Kidney capillary endothelial cell (primary cell): ENCODE results near the gene ACMSD.
"Not testable (repeated sequence)": the region's sequence is repeated elsewhere in the genome, so short reads cannot be mapped to it uniquely, and the experiment has no call there.

Experiments used
- DNase-seq: peaks from one replicate; pipeline ENCODE4 v3.0.0-alpha.2; 2018; ENCODE audit warnings: low spot score

The ACMSD gene

DNA sequence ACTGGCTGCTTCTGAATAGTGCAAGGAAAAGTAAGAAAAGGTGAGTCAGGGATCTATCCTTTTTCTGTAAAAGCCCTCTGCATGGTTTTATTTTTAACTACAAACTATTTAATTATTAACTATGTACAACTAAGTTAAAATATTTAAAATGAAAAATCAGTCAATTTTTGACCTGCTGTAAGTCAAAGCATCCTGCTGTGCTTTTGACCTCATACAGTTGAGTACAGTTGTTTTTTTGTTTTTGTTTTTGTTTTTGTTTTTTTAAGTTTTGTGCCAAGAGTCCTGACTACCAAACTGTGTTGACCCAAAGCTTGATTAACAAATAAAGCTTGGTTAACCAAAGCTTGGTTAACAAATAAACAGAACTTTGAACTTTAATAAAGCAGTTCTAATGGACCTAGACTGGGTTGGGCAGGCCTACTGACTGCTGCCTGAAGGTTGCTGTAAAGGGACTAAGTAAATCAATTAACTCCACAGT is at the start of gene ACMSD:
ACMSD (plus strand) TSS at position 474 of the 478 bp plus-strand sequence. CDS start 67 bp downstream, outside the sequence.
- no peak for DNase-seq

- no peak for DNase-seq
Measured at GRCh38 chr2:134790487-134790886, 47.9 kb upstream of the ACMSD start.

- DNase-seq, result no peak
Measured at GRCh38 chr2:134791616-134792015, 46.8 kb upstream of the ACMSD start.

GRCh38 chr2:134792186-134792585 is 46.2 kb upstream of the ACMSD start:
- no peak for DNase-seq

GRCh38 chr2:134795765-134796164 is 42.7 kb upstream of the ACMSD start:
- no peak for DNase-seq

DNA sequence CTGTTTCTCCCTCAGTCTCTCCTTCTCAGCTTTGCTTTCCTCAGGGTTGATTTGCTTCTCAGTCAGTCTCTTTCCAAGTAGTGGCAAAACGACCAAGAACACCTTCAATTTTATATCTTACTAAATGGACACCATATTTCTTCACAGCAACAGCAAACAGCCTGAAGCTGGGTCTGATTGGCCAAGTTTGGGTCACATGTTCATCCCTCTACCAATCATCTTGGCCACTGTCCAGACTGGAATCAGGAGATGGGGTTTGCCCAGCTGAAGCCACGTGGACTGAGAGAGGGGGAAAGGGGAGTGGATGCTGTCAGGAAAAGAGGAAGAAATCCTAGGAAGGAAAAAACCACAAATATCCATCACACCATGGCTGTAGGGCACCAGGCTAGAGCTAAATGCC is 42.0 kb upstream of the ACMSD start:
- DNase-seq, result no peak

DNA sequence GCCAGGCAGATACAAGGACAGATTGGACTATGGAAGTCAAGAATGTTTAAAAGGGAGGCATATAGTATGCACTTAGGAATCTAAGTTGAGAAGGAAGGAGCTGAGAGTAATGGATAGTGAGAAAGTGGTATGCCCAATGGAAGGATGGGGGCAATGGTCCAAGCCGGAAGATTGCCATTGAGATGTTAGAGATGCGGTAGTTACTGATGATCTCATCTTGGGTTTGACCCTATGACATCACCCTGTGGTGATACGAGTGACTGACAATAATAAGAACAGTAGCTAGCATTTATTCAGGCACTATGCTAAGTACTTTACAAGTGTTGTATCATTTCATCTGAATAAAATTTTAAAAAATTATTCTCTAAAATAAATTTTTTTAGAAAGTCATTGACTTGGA is 38.5 kb upstream of the ACMSD start:
- DNase-seq, result no peak

GRCh38 chr2:134800341-134800740 is 38.1 kb upstream of the ACMSD start:
- no peak for DNase-seq

GRCh38 chr2:134803609-134804405 is 34.6 kb upstream of the ACMSD start:
- DNase-seq, result not testable (repeated sequence)

GRCh38 chr2:134815741-134816140 is 22.7 kb upstream of the ACMSD start:
- DNase-seq, result no peak

DNA sequence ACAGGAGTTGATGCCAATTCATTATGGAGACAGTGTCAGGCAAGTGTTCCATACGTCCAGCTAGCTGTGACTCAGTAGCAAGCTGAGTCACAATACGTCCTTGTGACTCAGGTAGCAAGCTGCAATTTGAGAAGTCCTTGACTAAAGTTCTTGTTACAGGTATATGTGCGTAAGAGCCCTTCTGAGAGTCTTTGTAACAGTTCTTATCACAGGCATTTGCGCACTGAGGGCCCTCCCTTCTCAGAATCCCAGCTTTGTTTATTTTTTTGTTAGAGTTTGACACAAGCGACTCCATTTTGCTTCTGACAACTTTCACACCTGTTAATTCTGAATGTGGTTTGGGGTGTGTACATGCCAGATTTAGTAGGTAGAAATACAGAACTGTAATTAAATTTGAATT is 20.1 kb upstream of the ACMSD start:
- no peak for DNase-seq

DNA sequence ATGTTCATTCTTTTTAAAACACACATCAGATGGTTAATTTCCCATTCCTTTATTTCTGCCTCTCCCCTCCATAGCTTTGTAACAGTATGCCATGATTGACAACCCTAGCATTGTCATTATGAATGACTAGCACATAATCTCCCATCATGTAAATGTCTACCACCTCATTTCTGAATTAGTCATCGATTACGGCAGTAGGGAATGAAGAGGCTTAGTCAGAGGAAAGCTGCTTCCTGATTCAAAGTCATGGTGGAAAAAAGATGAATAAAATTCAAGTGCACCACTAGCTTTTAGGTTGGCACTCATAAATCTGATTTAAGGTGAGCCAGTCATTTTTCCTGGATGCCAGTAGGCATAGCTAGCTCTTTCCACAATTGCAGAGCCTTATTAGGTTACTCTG is 19.1 kb upstream of the ACMSD start:
- peak; percentile 1 for DNase-seq

- no peak for DNase-seq
Measured at GRCh38 chr2:134823431-134823830, 15.0 kb upstream of the ACMSD start.

DNA sequence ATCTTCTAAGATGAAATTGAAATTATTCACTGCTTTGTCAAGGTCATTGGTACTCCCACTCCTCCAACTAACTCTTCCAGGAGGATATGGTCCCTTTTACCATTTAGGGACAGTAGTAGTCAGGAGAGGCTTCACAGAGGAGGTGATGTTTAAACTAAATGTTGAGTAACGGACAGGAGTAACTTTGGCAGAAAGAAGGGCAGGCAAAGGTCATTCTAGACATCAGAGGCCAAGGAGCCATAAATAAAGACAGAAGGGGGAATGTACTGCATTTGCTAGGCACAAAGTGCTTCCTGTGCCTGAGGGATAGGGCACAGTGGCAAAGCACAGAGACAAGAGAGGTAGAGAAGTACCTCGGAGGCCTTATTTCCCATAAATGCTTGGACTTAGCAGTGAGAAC is 14.6 kb upstream of the ACMSD start:
- DNase-seq, result no peak

DNA sequence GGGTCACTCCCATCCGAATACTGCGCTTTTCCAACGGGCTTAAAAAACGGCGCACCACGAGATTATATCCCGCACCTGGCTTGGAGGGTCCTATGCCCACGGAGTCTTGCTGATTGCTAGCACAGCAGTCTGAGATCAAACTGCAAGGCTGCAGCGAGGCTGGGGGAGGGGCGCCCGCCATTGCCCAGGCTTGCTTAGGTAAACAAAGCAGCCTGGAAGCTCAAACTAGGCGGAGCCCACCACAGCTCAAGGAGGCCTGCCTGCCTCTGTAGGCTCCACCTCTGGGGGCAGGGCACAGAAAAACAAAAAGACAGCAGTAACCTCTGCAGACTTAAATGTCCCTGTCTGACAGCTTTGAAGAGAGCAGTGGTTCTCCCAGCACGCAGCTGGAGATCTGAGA is 12.7 kb upstream of the ACMSD start:
- DNase-seq, result not testable (repeated sequence)

DNA sequence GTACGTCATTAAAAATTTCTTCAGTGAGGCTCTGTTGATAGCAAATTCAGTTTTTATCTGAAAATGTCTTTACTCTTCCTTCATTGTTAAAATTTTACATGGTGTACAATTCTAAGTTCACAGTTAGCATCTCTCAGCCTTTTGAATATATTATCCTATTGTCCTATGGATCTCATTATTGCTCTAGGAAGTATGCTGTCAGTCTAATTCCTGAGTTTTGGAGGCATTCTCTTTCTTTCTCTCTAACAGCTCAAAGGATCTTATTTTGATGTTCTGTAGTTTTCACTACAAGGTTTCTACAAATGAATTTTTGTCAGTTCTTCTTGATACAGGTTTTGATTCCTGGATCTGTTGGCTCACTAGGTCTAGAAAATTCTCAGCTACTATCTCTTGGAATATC is 2.9 kb upstream of the ACMSD start:
- no peak for DNase-seq

GRCh38 chr2:134836986-134837385 is 1.4 kb upstream of the ACMSD start:
- DNase-seq, result no peak

GRCh38 chr2:134839649-134840048 is 1.2 kb downstream of the ACMSD start:
- no peak for DNase-seq

DNA sequence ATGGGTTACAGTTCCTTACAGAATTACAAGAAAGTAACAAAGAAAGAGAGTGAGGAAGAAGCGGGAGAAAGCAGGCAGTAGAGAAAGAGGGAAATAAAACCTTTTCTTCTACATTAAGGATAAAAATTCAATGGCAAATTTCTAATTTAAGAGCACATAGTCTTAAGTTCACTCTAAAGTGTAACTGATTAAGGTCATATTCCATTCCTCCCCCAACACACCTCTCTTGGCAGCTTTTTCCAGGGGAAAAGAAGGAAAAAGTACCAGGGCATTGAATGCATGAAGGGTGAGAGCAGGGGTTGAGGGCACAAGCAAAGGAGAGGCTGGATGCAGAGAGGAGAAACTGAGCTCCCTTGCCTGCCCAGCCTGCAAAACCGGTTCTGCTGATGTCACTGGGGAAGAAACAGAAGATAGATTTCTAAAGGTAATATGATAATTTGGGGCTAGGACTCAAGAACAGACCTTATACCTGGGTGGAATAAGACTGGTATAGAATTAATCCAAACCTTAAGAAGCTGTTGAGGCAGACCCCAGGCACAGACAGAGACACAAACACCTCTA is 4.6 kb downstream of the ACMSD start:
- DNase-seq, result no peak

- no peak for DNase-seq
Measured at GRCh38 chr2:134843968-134844367, 5.6 kb downstream of the ACMSD start.

DNA sequence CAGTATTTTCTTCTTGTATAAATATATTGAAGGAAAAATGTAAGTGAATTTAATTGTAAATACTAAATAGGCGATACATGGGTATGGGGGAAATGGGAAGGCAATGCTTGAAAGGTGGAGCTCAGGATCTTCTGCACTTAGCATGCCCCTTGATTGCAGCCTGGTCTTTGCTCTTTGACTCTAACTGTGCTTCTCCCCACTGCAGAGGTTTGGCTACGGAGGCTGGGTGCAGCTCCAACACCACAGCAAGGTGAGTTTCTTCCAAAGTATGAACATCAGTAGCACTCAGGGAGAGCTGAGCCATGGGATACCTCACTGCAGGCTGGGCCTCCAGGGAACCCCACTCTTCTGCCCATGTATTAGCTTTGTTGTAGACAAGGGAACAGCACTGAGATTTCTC is 6.6 kb downstream of the ACMSD start:
- no peak for DNase-seq

DNA sequence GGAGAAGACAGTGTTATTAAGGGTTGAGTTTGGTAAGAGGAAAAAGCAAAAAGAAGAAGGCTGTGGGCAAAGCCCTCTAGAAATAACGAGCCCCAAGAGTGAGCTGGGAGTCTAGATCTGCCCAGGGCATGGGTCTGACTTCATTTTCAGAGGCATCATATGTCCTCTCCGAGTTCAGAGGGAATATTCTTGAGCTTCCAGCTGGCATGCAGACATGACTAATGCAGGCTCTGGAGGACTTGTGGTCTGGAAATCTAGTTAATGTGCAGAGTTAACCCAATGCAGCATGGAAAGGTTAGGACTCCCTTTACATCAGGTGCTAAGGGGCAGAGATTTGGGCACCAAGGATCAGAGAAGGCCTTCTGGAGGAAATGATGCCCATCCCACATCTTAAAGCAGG is 7.3 kb downstream of the ACMSD start:
- DNase-seq, result no peak

DNA sequence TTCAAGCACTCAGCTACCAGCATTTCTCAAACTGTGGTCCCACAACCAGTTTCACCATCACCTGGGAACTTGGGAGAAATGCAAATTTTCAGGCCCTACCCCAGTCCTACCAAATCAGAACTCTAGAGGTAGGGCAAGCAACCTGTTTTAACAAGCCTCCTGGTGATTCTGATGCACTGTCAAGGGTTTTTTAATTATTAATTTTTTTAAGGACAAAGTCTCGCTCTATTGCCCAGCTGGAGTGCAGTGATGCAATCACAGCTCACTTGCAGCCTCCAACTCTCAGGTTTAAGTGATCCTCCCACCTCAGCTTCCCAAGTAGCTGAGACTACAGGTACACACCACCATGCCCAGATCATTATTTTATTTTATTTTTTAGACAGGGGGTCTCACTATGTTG is 7.8 kb downstream of the ACMSD start:
- no peak for DNase-seq

- not testable (repeated sequence) for DNase-seq
Measured at GRCh38 chr2:134847582-134847981, 9.2 kb downstream of the ACMSD start.
